GM23338 (cell line): ENCODE data around the gene ZNF20.

Source experiments
- CREB1 ChIP-seq: fragments of 250-450 bp; sonication (Bioruptor Pico); IDR thresholded peaks from 2 replicates; pipeline ENCODE4 v1.5.0; 2020; ENCODE audit warnings: low read depth, mild to moderate bottlenecking, moderate library complexity
- CTCF ChIP-seq, 2 experiments: fragments of 200-600 bp in 1 of 2; sonication (generic) in 1 of 2; conservative IDR thresholded peaks; 2 replicates each; pipeline versions ENCODE4 v1.5.1 to v1.6.1; 2016 to 2017; ENCODE audit warnings: antibody characterized with exemption in 2 of 2, low read depth in 2 of 2, mild to moderate bottlenecking in 2 of 2, moderate library complexity in 1 of 2
- ETS1 ChIP-seq: IDR thresholded peaks from 2 replicates; pipeline ENCODE4 v1.6.1; 2016; ENCODE audit warnings: antibody characterized with exemption
- EZH2 ChIP-seq: fragments of 200-600 bp; sonication (generic); IDR thresholded peaks from one replicate; pipeline ENCODE4 v1.8.0; 2017; ENCODE audit warnings: antibody characterized with exemption, mild to moderate bottlenecking, low read depth; ENCODE audit not compliant: unreplicated experiment
- EZH2phosphoT487 ChIP-seq: fragments of 200-600 bp; sonication (generic); IDR thresholded peaks from one replicate; pipeline ENCODE4 v1.8.1; 2018; ENCODE audit warnings: antibody characterized with exemption; ENCODE audit not compliant: unreplicated experiment
- JUNB ChIP-seq: IDR thresholded peaks from one replicate; pipeline ENCODE4 v1.6.1; 2016; ENCODE audit warnings: antibody characterized with exemption; ENCODE audit not compliant: unreplicated experiment
- POLR2AphosphoS5 ChIP-seq: IDR thresholded peaks from 2 replicates; pipeline ENCODE4 v1.6.1; 2016; ENCODE audit warnings: antibody characterized with exemption, low read depth
- STAT1 ChIP-seq: IDR thresholded peaks from one replicate; pipeline ENCODE4 v1.6.1; 2016; ENCODE audit warnings: antibody characterized with exemption; ENCODE audit not compliant: unreplicated experiment
- ZNF114 ChIP-seq: fragments of 250-450 bp; sonication (Bioruptor Pico); IDR thresholded peaks from 2 replicates; pipeline ENCODE4 v1.5.0; 2020; ENCODE audit warnings: mild to moderate bottlenecking, moderate library complexity
- ZNF331 ChIP-seq: fragments of 250-450 bp; sonication (Bioruptor Pico); IDR thresholded peaks from 2 replicates; pipeline ENCODE4 v1.5.0; 2020; ENCODE audit warnings: low read depth, mild to moderate bottlenecking, moderate library complexity
- TF ChIP-seq, protein P1 (sequence below): IDR thresholded peaks from one replicate; pipeline ENCODE4 v1.6.1; 2018; ENCODE audit warnings: antibody characterized with exemption; ENCODE audit not compliant: unreplicated experiment

DNA sequence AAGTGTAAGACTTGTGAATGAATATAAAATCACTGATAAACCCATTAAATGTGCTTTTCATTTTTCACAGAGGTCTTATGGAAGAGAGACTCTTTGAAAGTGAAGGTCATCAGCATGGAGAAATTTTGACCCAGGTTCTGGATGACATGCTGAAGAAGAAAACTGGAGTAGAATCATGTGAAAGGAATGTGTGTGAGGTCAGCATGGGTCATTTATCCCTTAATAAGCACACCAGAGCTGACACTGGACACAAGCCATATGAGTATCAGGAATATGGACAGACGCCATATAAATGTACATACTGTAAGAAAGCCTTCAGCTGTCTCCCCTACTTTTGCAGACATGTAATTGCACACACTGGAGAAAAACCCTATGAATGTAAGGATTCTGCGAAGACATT is 29.0 kb downstream of the ZNF20 start:
- TF ChIP-seq EZH2 (no peak), CTCF (conservative IDR thresholded peaks at IDR 0.05; ENCODE audit: low read depth in 2 of 2) (no peak), EZH2phosphoT487 (no peak), CREB1 (CRISPR knock-in tag) (no peak), POLR2AphosphoS5 (no peak), JUNB (no peak), STAT1 (no peak), ETS1 (no peak), ZNF331 (no peak), ZNF114 (CRISPR knock-in tag) (no peak)
- TF ChIP-seq, protein P1, sequence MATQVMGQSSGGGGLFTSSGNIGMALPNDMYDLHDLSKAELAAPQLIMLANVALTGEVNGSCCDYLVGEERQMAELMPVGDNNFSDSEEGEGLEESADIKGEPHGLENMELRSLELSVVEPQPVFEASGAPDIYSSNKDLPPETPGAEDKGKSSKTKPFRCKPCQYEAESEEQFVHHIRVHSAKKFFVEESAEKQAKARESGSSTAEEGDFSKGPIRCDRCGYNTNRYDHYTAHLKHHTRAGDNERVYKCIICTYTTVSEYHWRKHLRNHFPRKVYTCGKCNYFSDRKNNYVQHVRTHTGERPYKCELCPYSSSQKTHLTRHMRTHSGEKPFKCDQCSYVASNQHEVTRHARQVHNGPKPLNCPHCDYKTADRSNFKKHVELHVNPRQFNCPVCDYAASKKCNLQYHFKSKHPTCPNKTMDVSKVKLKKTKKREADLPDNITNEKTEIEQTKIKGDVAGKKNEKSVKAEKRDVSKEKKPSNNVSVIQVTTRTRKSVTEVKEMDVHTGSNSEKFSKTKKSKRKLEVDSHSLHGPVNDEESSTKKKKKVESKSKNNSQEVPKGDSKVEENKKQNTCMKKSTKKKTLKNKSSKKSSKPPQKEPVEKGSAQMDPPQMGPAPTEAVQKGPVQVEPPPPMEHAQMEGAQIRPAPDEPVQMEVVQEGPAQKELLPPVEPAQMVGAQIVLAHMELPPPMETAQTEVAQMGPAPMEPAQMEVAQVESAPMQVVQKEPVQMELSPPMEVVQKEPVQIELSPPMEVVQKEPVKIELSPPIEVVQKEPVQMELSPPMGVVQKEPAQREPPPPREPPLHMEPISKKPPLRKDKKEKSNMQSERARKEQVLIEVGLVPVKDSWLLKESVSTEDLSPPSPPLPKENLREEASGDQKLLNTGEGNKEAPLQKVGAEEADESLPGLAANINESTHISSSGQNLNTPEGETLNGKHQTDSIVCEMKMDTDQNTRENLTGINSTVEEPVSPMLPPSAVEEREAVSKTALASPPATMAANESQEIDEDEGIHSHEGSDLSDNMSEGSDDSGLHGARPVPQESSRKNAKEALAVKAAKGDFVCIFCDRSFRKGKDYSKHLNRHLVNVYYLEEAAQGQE: no peak
